HepG2 (cell line): ENCODE results near the gene LEF1. TPM values are rescaled to one million over a fixed set of nuclear protein-coding genes. Genes with fewer than 3 reads are reported as not detected.

Experiments
- AHR ChIP-seq: IDR thresholded peaks from 2 replicates; pipeline ENCODE4 v1.6.1; 2018; ENCODE audit warnings: missing genetic modification reagents, missing compliant biosample characterization
- HOXA5 ChIP-seq: sonication (generic); formaldehyde crosslinking; IDR thresholded peaks from 2 replicates; pipeline ENCODE4 v1.4.0; 2020; ENCODE audit warnings: missing genetic modification reagents
- KLF15 ChIP-seq: sonication (generic); formaldehyde crosslinking; IDR thresholded peaks from 2 replicates; pipeline ENCODE4 v1.8.1; 2023; ENCODE audit warnings: borderline replicate concordance, mild to moderate bottlenecking, inconsistent platforms, missing genetic modification reagents, mixed read lengths
- MAFK ChIP-seq, 2 experiments: IDR thresholded peaks in 1 of 2; conservative IDR thresholded peaks in 1 of 2; 2 replicates each; pipeline ENCODE4 v1.6.1; 2011; ENCODE audit warnings: improper control_type of control experiment in 2 of 2, low read length in 2 of 2
- PCBP1 ChIP-seq: fragments of 200-400 bp; formaldehyde crosslinking; IDR thresholded peaks from 2 replicates; pipeline ENCODE4 v1.6.1; 2017; ENCODE audit warnings: mild to moderate bottlenecking, low read depth, low read length, borderline replicate concordance
- PRMT3 ChIP-seq: sonication (generic); formaldehyde crosslinking; IDR thresholded peaks from 2 replicates; pipeline ENCODE4 v1.8.1; 2022; ENCODE audit warnings: low read depth, mild to moderate bottlenecking, moderate library complexity, missing genetic modification reagents, borderline replicate concordance
- RAD21 ChIP-seq: fragments of 450-650 bp; formaldehyde crosslinking; IDR thresholded peaks from 2 replicates; pipeline ENCODE4 v1.5.0; 2020; ENCODE audit warnings: mild to moderate bottlenecking
- SRSF1 ChIP-seq: fragments of 200-400 bp; formaldehyde crosslinking; optimal IDR thresholded peaks from 2 replicates; pipeline ENCODE3; 2017; ENCODE audit warnings: mild to moderate bottlenecking, low read depth, low read length, moderate library complexity
- SUZ12 ChIP-seq: fragments of 150-350 bp; IDR thresholded peaks from 2 replicates; pipeline ENCODE4 v1.6.1; 2014; ENCODE audit warnings: low read depth, low read length
- TCF7 ChIP-seq: sonication (generic); IDR thresholded peaks from 2 replicates; pipeline ENCODE4 v1.6.1; 2016; ENCODE audit warnings: antibody characterized with exemption, low read depth
- ZC3H13 ChIP-seq: sonication (generic); formaldehyde crosslinking; IDR thresholded peaks from 2 replicates; pipeline ENCODE4 v1.8.1; 2023; ENCODE audit warnings: mild to moderate bottlenecking, missing genetic modification reagents, moderate library complexity
- polyA plus RNA-seq, 8 experiments: library from polyadenylated mRNA; depleted of rRNA in 3 of 8; stranded (reverse) in 7 of 8; unstranded in 1 of 8; fragments of >200 nt; fragmentation: Illumina TruSeq in 4 of 8; extraction: Trizol in 4 of 8; gene quantifications; 2 replicates each; pipeline versions ENCODE4 v1.2.1 to v1.2.3, GENCODE V29; 2011 to 2016; ENCODE audit warnings: low read depth in 4 of 8, missing spikeins in 1 of 8, mixed read lengths in 1 of 8; ENCODE audit not compliant: insufficient read depth in 1 of 8
- total RNA-seq, 5 experiments: library from RNA; depleted of rRNA; stranded (reverse); fragments of >200 nt; fragmentation: Illumina TruSeq; extraction: Trizol; gene quantifications; 2 replicates each; pipeline ENCODE4 v1.2.3, GENCODE V29; 2016; ENCODE audit warnings: low read depth in 1 of 5
- TF ChIP-seq, protein P1 (sequence below): IDR thresholded peaks from 2 replicates; pipeline ENCODE4 v1.6.1; 2012; ENCODE audit warnings: low read length, improper control_type of control experiment
- TF ChIP-seq, protein P2 (sequence below): sonication (generic); formaldehyde crosslinking; IDR thresholded peaks from 2 replicates; pipeline ENCODE4 v1.4.0; 2020; ENCODE audit warnings: missing genetic modification reagents, borderline replicate concordance
- TF ChIP-seq, protein P3 (sequence below): sonication (generic); formaldehyde crosslinking; IDR thresholded peaks from 2 replicates; pipeline ENCODE4 v1.9.0; 2021; ENCODE audit warnings: missing genetic modification reagents, borderline replicate concordance
- TF ChIP-seq, protein P4 (sequence below): sonication (generic); formaldehyde crosslinking; IDR thresholded peaks from 2 replicates; pipeline ENCODE4 v1.5.0; 2020; ENCODE audit warnings: mild to moderate bottlenecking, missing genetic modification reagents, moderate library complexity
- TF ChIP-seq, protein P5 (sequence below): sonication (generic); formaldehyde crosslinking; IDR thresholded peaks from 2 replicates; pipeline ENCODE4 v1.8.1; 2023; ENCODE audit warnings: missing genetic modification reagents, inconsistent platforms, borderline replicate concordance
- TF ChIP-seq, protein P6 (sequence below): sonication (generic); formaldehyde crosslinking; IDR thresholded peaks from 2 replicates; pipeline ENCODE4 v1.5.1; 2020; ENCODE audit warnings: mild to moderate bottlenecking, missing genetic modification reagents, moderate library complexity

The LEF1 gene
- total and polyA plus RNA-seq, 2 of the 13 experiments (the other 11 are each of a cell fraction or from before 2014, with no cell fraction given) = 0.22 to 0.29 TPM

DNA sequence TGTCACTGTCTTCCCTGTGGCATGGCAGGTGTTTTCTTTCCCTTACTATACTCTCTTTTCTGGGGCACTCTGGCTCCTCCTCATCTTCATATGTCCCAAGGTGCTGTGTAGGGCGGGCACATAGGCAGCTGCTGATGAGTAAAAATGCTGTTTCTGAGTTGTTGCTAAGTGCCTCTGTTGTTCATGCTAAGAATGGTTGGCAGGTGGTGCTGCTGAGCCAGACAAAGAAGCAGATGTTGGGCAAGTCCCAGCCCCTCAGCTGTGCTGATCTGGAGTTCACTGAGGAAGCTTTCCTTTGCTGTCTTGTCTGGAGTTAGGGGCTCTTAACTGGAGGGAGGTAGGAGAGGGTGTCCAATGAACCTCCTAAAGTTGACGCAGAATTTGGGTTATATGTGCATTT, 138.4 kb downstream of the LEF1 start (continued):
- no peak for TF ChIP-seq KLF15
- no peak for TF ChIP-seq SUZ12
- no peak for TF ChIP-seq SRSF1
- no peak for TF ChIP-seq HOXA5
- TF ChIP-seq MAFK (conservative IDR thresholded peaks at IDR 0.05 in 1 of 2, IDR thresholded peaks at IDR 0.05 in 1 of 2; ENCODE audit: low read length in 2 of 2) = no peak
- TF ChIP-seq ZC3H13 (CRISPR knock-in tag) = no peak
- TF ChIP-seq PCBP1 = no peak
- no peak for TF ChIP-seq AHR (CRISPR knock-in tag)
- TF ChIP-seq, protein P1, sequence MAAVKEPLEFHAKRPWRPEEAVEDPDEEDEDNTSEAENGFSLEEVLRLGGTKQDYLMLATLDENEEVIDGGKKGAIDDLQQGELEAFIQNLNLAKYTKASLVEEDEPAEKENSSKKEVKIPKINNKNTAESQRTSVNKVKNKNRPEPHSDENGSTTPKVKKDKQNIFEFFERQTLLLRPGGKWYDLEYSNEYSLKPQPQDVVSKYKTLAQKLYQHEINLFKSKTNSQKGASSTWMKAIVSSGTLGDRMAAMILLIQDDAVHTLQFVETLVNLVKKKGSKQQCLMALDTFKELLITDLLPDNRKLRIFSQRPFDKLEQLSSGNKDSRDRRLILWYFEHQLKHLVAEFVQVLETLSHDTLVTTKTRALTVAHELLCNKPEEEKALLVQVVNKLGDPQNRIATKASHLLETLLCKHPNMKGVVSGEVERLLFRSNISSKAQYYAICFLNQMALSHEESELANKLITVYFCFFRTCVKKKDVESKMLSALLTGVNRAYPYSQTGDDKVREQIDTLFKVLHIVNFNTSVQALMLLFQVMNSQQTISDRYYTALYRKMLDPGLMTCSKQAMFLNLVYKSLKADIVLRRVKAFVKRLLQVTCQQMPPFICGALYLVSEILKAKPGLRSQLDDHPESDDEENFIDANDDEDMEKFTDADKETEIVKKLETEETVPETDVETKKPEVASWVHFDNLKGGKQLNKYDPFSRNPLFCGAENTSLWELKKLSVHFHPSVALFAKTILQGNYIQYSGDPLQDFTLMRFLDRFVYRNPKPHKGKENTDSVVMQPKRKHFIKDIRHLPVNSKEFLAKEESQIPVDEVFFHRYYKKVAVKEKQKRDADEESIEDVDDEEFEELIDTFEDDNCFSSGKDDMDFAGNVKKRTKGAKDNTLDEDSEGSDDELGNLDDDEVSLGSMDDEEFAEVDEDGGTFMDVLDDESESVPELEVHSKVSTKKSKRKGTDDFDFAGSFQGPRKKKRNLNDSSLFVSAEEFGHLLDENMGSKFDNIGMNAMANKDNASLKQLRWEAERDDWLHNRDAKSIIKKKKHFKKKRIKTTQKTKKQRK = no peak
- TF ChIP-seq, protein P2, sequence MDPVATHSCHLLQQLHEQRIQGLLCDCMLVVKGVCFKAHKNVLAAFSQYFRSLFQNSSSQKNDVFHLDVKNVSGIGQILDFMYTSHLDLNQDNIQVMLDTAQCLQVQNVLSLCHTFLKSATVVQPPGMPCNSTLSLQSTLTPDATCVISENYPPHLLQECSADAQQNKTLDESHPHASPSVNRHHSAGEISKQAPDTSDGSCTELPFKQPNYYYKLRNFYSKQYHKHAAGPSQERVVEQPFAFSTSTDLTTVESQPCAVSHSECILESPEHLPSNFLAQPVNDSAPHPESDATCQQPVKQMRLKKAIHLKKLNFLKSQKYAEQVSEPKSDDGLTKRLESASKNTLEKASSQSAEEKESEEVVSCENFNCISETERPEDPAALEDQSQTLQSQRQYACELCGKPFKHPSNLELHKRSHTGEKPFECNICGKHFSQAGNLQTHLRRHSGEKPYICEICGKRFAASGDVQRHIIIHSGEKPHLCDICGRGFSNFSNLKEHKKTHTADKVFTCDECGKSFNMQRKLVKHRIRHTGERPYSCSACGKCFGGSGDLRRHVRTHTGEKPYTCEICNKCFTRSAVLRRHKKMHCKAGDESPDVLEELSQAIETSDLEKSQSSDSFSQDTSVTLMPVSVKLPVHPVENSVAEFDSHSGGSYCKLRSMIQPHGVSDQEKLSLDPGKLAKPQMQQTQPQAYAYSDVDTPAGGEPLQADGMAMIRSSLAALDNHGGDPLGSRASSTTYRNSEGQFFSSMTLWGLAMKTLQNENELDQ (CRISPR knock-in tag) = no peak
- TF ChIP-seq, protein P3, sequence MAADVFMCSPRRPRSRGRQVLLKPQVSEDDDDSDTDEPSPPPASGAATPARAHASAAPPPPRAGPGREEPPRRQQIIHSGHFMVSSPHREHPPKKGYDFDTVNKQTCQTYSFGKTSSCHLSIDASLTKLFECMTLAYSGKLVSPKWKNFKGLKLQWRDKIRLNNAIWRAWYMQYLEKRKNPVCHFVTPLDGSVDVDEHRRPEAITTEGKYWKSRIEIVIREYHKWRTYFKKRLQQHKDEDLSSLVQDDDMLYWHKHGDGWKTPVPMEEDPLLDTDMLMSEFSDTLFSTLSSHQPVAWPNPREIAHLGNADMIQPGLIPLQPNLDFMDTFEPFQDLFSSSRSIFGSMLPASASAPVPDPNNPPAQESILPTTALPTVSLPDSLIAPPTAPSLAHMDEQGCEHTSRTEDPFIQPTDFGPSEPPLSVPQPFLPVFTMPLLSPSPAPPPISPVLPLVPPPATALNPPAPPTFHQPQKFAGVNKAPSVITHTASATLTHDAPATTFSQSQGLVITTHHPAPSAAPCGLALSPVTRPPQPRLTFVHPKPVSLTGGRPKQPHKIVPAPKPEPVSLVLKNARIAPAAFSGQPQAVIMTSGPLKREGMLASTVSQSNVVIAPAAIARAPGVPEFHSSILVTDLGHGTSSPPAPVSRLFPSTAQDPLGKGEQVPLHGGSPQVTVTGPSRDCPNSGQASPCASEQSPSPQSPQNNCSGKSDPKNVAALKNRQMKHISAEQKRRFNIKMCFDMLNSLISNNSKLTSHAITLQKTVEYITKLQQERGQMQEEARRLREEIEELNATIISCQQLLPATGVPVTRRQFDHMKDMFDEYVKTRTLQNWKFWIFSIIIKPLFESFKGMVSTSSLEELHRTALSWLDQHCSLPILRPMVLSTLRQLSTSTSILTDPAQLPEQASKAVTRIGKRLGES (CRISPR knock-in tag) = no peak
- no peak for TF ChIP-seq PRMT3 (CRISPR knock-in tag)
- TF ChIP-seq, protein P4, sequence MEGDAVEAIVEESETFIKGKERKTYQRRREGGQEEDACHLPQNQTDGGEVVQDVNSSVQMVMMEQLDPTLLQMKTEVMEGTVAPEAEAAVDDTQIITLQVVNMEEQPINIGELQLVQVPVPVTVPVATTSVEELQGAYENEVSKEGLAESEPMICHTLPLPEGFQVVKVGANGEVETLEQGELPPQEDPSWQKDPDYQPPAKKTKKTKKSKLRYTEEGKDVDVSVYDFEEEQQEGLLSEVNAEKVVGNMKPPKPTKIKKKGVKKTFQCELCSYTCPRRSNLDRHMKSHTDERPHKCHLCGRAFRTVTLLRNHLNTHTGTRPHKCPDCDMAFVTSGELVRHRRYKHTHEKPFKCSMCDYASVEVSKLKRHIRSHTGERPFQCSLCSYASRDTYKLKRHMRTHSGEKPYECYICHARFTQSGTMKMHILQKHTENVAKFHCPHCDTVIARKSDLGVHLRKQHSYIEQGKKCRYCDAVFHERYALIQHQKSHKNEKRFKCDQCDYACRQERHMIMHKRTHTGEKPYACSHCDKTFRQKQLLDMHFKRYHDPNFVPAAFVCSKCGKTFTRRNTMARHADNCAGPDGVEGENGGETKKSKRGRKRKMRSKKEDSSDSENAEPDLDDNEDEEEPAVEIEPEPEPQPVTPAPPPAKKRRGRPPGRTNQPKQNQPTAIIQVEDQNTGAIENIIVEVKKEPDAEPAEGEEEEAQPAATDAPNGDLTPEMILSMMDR = peak; percentile 74
- TF ChIP-seq TCF7 = no peak
- peak; percentile 45; the same call in 1 of the 2 replicates for TF ChIP-seq RAD21
- TF ChIP-seq, protein P5, sequence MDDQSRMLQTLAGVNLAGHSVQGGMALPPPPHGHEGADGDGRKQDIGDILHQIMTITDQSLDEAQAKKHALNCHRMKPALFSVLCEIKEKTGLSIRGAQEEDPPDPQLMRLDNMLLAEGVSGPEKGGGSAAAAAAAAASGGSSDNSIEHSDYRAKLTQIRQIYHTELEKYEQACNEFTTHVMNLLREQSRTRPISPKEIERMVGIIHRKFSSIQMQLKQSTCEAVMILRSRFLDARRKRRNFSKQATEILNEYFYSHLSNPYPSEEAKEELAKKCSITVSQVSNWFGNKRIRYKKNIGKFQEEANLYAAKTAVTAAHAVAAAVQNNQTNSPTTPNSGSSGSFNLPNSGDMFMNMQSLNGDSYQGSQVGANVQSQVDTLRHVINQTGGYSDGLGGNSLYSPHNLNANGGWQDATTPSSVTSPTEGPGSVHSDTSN (CRISPR knock-in tag) = no peak
- TF ChIP-seq, protein P6, sequence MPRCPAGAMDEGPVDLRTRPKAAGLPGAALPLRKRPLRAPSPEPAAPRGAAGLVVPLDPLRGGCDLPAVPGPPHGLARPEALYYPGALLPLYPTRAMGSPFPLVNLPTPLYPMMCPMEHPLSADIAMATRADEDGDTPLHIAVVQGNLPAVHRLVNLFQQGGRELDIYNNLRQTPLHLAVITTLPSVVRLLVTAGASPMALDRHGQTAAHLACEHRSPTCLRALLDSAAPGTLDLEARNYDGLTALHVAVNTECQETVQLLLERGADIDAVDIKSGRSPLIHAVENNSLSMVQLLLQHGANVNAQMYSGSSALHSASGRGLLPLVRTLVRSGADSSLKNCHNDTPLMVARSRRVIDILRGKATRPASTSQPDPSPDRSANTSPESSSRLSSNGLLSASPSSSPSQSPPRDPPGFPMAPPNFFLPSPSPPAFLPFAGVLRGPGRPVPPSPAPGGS (CRISPR knock-in tag) = no peak
